Measurements from ENCODE around the gene C1orf198.

C1orf198 gene

GRCh38 chr1:230898748-230899147 lies 30.4 kb upstream of the C1orf198 start:
- no peaks in the 10 kb centered on the region for H3K4me1 Mint-ChIP-seq
- no peak for ATAC-seq
- no peak for DNase-seq
- H3K27me3 Mint-ChIP-seq: no peaks in the 10 kb centered on the region
- no peak overlapping the region for H3K4me3 Mint-ChIP-seq
- no peak overlapping the region for H3K27ac Mint-ChIP-seq
- H3K9me3 Mint-ChIP-seq: no peaks in the 10 kb centered on the region

GRCh38 chr1:230898144-230898543 lies 29.8 kb upstream of the C1orf198 start:
- ATAC-seq (no peak), DNase-seq (no peak)
- Mint-ChIP-seq H3K27ac (no peak overlapping the region), H3K9me3 (no peaks in the 10 kb centered on the region), H3K4me3 (no peak overlapping the region), H3K27me3 (no peaks in the 10 kb centered on the region), H3K4me1 (no peaks in the 10 kb centered on the region)

GRCh38 chr1:230896779-230897178 lies 28.5 kb upstream of the C1orf198 start:
- peaks cover 10% of the 10 kb centered on the region for H3K27me3 Mint-ChIP-seq
- H3K4me1 Mint-ChIP-seq: no peaks in the 10 kb centered on the region
- no peaks in the 10 kb centered on the region for H3K9me3 Mint-ChIP-seq
- no peak overlapping the region for H3K4me3 Mint-ChIP-seq
- H3K27ac Mint-ChIP-seq: no peak overlapping the region
- no peak for ATAC-seq
- no peak for DNase-seq

GRCh38 chr1:230895452-230895851 lies 27.1 kb upstream of the C1orf198 start:
- no peaks in the 10 kb centered on the region for H3K9me3 Mint-ChIP-seq
- ATAC-seq: no peak
- H3K4me3 Mint-ChIP-seq: no peak overlapping the region
- no peak overlapping the region for H3K27ac Mint-ChIP-seq
- H3K4me1 Mint-ChIP-seq: no peaks in the 10 kb centered on the region
- DNase-seq: no peak
- peaks cover 10% of the 10 kb centered on the region for H3K27me3 Mint-ChIP-seq

GRCh38 chr1:230894664-230895063 lies 26.3 kb upstream of the C1orf198 start:
- H3K4me1 Mint-ChIP-seq: no peaks in the 10 kb centered on the region
- peak overlapping the region in 1 of 2 donors; percentile 92 for H3K27ac Mint-ChIP-seq
- DNase-seq (no peak), ATAC-seq (no peak)
- H3K27me3 Mint-ChIP-seq: peaks cover 10% of the 10 kb centered on the region
- no peak overlapping the region for H3K4me3 Mint-ChIP-seq
- H3K9me3 Mint-ChIP-seq: no peaks in the 10 kb centered on the region

- no peaks in the 10 kb centered on the region for H3K9me3 Mint-ChIP-seq
- no peak overlapping the region for H3K27ac Mint-ChIP-seq
- peaks cover 10% of the 10 kb centered on the region for H3K27me3 Mint-ChIP-seq
- ATAC-seq (no peak), DNase-seq (no peak)
- no peak overlapping the region for H3K4me3 Mint-ChIP-seq
- no peaks in the 10 kb centered on the region for H3K4me1 Mint-ChIP-seq
Observed at GRCh38 chr1:230894032-230894431, 25.7 kb upstream of the C1orf198 start.

- Mint-ChIP-seq H3K27me3 (peaks cover 18% of the 10 kb centered on the region), H3K4me1 (no peaks in the 10 kb centered on the region), H3K4me3 (no peak overlapping the region), H3K9me3 (no peaks in the 10 kb centered on the region), H3K27ac (no peak overlapping the region)
- DNase-seq (no peak), ATAC-seq (no peak)
Observed at GRCh38 chr1:230892018-230892491, 23.7 kb upstream of the C1orf198 start.

- DNase-seq: no peak
- H3K4me1 Mint-ChIP-seq: no peaks in the 10 kb centered on the region
- no peak overlapping the region for H3K4me3 Mint-ChIP-seq
- no peak overlapping the region for H3K27ac Mint-ChIP-seq
- ATAC-seq: no peak
- H3K9me3 Mint-ChIP-seq: no peaks in the 10 kb centered on the region
- peaks cover 18% of the 10 kb centered on the region for H3K27me3 Mint-ChIP-seq
Observed at GRCh38 chr1:230891413-230891812, 23.1 kb upstream of the C1orf198 start.

- Mint-ChIP-seq H3K27me3 (peaks cover 56% of the 10 kb centered on the region), H3K4me3 (no peak overlapping the region), H3K27ac (no peak overlapping the region), H3K9me3 (peaks cover 0 to 5% of the 10 kb centered on the region in 2 donors), H3K4me1 (no peaks in the 10 kb centered on the region)
- DNase-seq (no peak), ATAC-seq (no peak)
Observed at GRCh38 chr1:230884646-230885045, 16.3 kb upstream of the C1orf198 start.

- H3K4me3 Mint-ChIP-seq: no peak overlapping the region
- peaks cover 62% of the 10 kb centered on the region for H3K27me3 Mint-ChIP-seq
- peaks cover 0 to 5% of the 10 kb centered on the region in 2 donors for H3K9me3 Mint-ChIP-seq
- no peak overlapping the region for H3K27ac Mint-ChIP-seq
- no peak for ATAC-seq
- no peaks in the 10 kb centered on the region for H3K4me1 Mint-ChIP-seq
- no peak for DNase-seq
Observed at GRCh38 chr1:230883967-230884366, 15.6 kb upstream of the C1orf198 start.

GRCh38 chr1:230879778-230880177 lies 11.5 kb upstream of the C1orf198 start:
- peaks cover 72% of the 10 kb centered on the region for H3K27me3 Mint-ChIP-seq
- H3K4me3 Mint-ChIP-seq: no peak overlapping the region
- H3K9me3 Mint-ChIP-seq: no peaks in the 10 kb centered on the region
- no peaks in the 10 kb centered on the region for H3K4me1 Mint-ChIP-seq
- ATAC-seq (peak; percentile 39), DNase-seq (no peak)
- H3K27ac Mint-ChIP-seq: no peak overlapping the region

- Mint-ChIP-seq H3K9me3 (no peaks in the 10 kb centered on the region), H3K4me1 (no peaks in the 10 kb centered on the region), H3K27me3 (peaks cover 70% of the 10 kb centered on the region), H3K27ac (no peak overlapping the region), H3K4me3 (no peak overlapping the region)
- ATAC-seq: no peak
- no peak for DNase-seq
Observed at GRCh38 chr1:230878591-230878990, 10.3 kb upstream of the C1orf198 start.

- ATAC-seq (no peak), DNase-seq (no peak)
- H3K27me3 Mint-ChIP-seq: peaks cover 69% of the 10 kb centered on the region
- no peaks in the 10 kb centered on the region for H3K9me3 Mint-ChIP-seq
- H3K4me3 Mint-ChIP-seq: no peak overlapping the region
- no peaks in the 10 kb centered on the region for H3K4me1 Mint-ChIP-seq
- H3K27ac Mint-ChIP-seq: no peak overlapping the region
Observed at GRCh38 chr1:230877924-230878590, 9.7 kb upstream of the C1orf198 start.

GRCh38 chr1:230877146-230877923 lies 9.0 kb upstream of the C1orf198 start:
- H3K9me3 Mint-ChIP-seq: no peaks in the 10 kb centered on the region
- H3K4me3 Mint-ChIP-seq: no peak overlapping the region
- DNase-seq (no peak), ATAC-seq (no peak)
- no peaks in the 10 kb centered on the region for H3K4me1 Mint-ChIP-seq
- H3K27ac Mint-ChIP-seq: no peak overlapping the region
- H3K27me3 Mint-ChIP-seq: peaks cover 63% of the 10 kb centered on the region

GRCh38 chr1:230876660-230877059 lies 8.3 kb upstream of the C1orf198 start:
- ATAC-seq (no peak), DNase-seq (no peak)
- Mint-ChIP-seq H3K4me3 (no peak overlapping the region), H3K27me3 (peaks cover 63% of the 10 kb centered on the region), H3K27ac (no peak overlapping the region), H3K4me1 (no peaks in the 10 kb centered on the region), H3K9me3 (no peaks in the 10 kb centered on the region)

GRCh38 chr1:230875370-230875769 lies 7.0 kb upstream of the C1orf198 start:
- Mint-ChIP-seq H3K27ac (no peak overlapping the region), H3K4me1 (no peaks in the 10 kb centered on the region), H3K27me3 (peaks cover 62% of the 10 kb centered on the region), H3K9me3 (no peaks in the 10 kb centered on the region), H3K4me3 (no peak overlapping the region)
- ATAC-seq (no peak), DNase-seq (no peak)
